Measurements from ENCODE around the gene A2ML1.
"Not testable (repeated sequence)": the region's sequence is repeated elsewhere in the genome, so short reads cannot be mapped to it uniquely, and the experiment has no call there.

A2ML1 gene

GRCh38 chr12:8855891-8856290 lies 33.5 kb downstream of the A2ML1 start:
- ATAC-seq: no peak
- DNase-seq: no peak

DNA sequence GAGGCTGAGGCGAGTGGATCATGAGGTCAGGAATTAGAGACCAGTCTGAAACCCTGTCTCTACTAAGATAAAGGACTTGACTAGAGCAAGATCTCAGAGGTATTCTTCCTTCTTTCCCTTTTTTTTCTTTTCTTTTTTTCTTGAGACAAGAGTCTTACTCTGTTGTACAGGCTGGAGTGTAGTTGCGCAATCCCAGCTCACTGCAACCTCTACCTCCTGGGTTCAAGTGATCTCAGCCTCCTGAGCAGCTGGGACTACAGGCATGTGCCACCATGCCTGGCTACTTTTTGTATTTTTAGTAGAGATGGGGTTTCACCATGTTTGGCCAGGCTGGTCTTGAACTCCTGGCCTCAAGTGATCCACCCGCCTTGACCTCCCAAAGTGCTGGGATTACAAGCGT lies 37.0 kb downstream of the A2ML1 start:
- not testable (repeated sequence) for ATAC-seq, DNase-seq

GRCh38 chr12:8860165-8860961 lies 37.9 kb downstream of the A2ML1 start:
- peak; percentile 29 for DNase-seq
- ATAC-seq: no peak

- no peak for ATAC-seq
- DNase-seq: no peak
Observed at GRCh38 chr12:8866429-8866828, 44.0 kb downstream of the A2ML1 start.

GRCh38 chr12:8867009-8867408 lies 44.6 kb downstream of the A2ML1 start:
- DNase-seq: no peak
- no peak for ATAC-seq

GRCh38 chr12:8867786-8868185 lies 45.4 kb downstream of the A2ML1 start:
- no peak for DNase-seq
- no peak for ATAC-seq

DNA sequence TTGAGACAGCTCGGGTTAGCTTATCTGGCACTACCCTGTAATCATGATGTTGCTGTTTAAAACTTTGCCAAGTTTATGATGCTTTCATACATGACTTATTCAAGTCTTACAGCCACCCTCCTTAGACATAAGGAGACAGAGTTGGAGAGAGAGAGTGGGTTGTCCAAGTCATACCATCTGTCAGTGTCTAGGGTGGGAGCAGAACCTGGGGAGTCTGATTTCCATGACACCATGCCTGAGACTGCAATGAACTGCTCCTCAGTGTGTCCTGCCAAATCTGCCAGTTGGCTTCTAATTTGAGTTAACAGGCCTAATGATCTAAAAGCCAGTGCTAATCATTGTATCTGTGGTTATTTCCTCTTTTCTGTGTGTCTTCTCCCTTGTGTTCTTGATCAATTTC lies 48.2 kb downstream of the A2ML1 start:
- DNase-seq (no peak), ATAC-seq (no peak)

GRCh38 chr12:8871068-8871467 lies 48.6 kb downstream of the A2ML1 start:
- ATAC-seq (no peak), DNase-seq (no peak)

GRCh38 chr12:8876887-8877286 lies 54.5 kb downstream of the A2ML1 start:
- ATAC-seq (no peak), DNase-seq (no peak)

- DNase-seq (no peak), ATAC-seq (no peak)
Observed at GRCh38 chr12:8886502-8887284, 64.3 kb downstream of the A2ML1 start.

DNA sequence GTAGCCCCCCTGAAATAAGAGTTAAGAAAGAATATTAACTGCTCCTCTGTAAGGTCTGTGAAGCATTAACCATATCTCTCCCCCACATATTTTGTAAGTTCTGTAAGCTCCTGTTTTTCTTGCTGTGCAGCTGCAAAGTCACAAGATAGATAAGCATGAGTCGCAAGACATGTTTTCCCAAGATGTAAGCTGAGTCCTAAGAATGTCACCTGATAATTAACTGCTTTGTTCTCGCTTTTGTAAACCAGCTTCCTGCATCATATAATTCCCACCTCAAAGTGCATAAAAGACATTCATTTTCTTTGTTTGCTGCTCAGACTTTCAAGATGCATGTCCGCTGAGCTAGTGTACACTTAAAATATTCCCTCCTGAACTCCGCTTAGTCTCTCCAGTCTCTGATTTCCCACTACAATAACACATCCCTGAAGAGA lies 64.9 kb downstream of the A2ML1 start:
- DNase-seq (no peak), ATAC-seq (no peak)

- DNase-seq (peak; percentile 73), ATAC-seq (peak; percentile 62)
Observed at GRCh38 chr12:8890313-8891085, 68.1 kb downstream of the A2ML1 start.

DNA sequence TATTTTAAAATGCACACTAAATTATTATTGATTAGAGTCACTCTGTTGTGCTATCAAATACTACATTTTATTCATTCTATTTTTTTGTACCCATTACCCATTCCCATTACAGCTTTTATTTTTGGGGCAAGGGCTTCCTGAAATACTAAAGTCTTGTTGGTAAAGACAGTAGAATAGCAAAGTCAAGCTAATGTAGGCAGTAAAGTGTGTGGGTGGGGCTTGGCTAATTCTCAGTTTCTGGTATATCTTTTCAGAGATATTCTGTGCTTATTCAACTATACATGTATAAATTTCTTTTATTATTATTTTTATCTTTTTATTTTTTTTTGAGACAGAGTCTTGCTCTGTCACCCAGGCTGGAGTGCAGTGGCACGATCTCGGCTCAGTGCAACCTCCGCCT lies 69.6 kb downstream of the A2ML1 start:
- DNase-seq (no peak), ATAC-seq (no peak)

DNA sequence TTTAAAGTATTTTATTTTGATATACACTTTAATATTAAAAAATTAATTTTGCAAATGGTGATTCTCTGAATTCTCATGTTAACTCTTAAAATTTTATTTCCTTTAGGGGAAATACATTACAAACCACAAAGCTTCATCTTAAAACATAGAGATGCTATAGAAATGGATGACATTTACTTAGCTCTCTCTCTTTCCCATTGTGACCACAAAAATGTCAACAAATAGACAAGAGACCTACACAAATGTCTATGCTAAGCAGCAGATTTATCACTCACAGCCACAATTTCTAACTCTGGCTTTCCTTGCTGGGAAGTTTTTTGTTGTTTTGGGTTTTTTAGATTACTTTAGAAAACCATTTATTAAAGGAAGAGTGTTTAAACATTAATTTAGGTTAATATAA lies 72.0 kb downstream of the A2ML1 start:
- ATAC-seq (peak; percentile 62), DNase-seq (no peak)

- ATAC-seq: no peak
- DNase-seq: no peak
Observed at GRCh38 chr12:8894986-8895385, 72.6 kb downstream of the A2ML1 start.

DNA sequence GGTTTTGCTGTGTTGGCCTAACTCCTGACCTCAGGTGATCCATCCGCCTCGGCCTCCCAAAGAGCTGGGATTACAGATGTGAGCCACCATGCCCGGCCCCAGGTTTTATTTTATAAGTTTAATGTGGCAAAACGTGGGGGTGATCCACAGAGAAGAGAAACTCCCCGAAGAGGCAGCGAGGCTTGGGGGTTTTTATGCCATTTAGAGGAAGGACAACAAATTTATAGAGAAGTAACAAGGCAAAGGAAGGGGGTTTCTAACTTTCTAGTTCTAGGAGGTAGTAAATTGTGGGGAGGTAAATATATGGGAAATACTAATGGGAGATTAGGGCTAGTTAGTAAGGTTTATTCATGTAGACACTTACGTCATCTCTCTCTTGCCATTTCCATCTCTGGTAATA lies 74.7 kb downstream of the A2ML1 start:
- ATAC-seq (no peak), DNase-seq (no peak)

- DNase-seq (no peak), ATAC-seq (no peak)
Observed at GRCh38 chr12:8899830-8900229, 77.4 kb downstream of the A2ML1 start.

DNA sequence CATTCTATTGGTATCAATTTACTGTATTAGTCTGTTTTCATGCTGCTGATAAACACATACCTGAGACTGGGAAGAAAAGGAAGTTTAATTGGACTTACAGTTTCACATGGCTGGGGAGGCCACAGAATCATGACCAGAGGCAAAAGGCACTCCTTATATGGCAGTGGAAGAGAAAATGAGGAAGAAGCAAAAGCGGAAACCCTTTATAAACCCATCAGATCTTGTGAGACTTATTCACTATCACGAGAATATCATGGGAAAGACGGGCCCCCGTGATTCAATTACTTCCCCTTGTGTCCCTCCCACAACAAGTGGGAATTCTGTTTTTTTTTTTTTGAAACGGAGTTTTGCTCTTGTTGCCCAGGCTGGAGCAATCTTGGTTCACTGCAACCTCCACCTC lies 80.3 kb downstream of the A2ML1 start:
- not testable (repeated sequence) for ATAC-seq

GRCh38 chr12:8903646-8904045 lies 81.2 kb downstream of the A2ML1 start:
- DNase-seq: no peak

More for the DNA sequence above, 80.3 kb downstream of the A2ML1 start:
- not testable (repeated sequence) for DNase-seq

DNA sequence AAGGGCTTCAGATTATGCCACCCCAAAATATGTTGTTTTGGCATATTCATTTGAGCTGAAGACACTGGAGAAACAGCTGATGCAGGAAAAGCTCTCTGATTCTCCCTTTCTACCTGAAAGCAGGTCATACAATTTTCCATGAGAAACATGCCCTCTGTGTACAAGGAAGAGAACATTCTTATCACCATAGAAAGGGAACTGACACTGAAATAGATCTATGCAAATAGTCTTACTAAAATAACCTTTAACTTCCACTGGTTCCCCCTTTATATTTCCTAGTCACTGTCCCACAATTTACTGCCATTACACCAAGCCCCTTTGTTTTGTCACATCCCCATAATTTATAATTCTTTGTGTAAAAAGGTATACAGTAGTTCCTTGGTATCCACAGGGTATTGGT lies 82.2 kb downstream of the A2ML1 start:
- ATAC-seq (no peak), DNase-seq (no peak)

More at GRCh38 chr12:8903646-8904045, 81.2 kb downstream of the A2ML1 start:
- no peak for ATAC-seq

- no peak for ATAC-seq
- no peak for DNase-seq
Observed at GRCh38 chr12:8905546-8905945, 83.1 kb downstream of the A2ML1 start.

Measured in stimulated activated naive CD8-positive, alpha-beta T cell treated with anti-CD3 and anti-CD28 coated beads, Interleukin-15, Interleukin-2, amounts not matched to agents 100 U/mL and 50 U/mL, for 24 hours (primary cell).